ENCODE measurements around the gene SFT2D1.

SFT2D1 gene

DNA sequence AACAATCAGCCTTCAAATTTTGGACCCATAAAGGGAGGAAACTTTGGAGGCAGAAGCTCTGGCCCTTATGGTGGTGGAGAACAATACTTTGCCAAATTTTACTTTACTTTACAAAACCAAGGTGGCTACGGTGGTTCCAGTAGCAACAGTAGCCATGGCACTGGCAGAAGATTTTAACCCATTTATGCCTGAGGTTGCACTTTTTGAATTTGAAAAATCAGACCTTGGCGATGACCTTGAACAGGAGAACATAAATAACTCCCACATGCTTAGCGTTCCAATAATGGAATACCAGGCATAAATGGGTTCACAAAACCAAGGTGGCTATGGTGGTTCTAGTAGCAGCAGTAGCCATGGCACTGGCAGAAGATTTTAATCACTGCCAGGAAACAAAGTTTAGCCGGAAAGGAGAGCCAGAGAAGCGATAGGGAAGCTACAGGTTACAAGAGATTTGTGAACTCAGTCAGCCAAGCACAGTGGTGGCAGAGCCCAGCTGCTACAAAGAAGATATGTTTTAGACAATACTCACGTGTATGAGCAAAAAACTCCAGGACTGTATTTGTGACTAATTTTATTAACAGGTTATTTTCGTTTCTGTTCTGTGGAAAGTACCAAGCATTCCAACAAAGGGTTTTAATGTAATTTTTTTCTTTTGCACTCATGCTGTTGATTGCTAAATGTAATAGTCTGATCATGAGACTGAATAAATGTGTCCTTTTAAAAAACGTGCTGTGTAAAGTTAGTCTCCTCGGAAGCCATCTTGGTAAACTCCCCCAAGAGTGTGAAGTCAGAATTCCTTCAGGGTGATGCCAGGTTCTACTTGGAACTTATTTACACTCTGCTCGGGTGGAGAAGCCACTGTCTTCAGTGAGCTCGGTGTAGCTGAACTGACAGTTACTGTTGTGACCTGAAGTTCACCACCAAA lies 6.7 kb downstream of the SFT2D1 start:
- DNase-seq: no peak
- Mint-ChIP-seq H3K9me3 (peaks cover 6% of the 10 kb centered on the region in 2 donors), H3K4me1 (peaks cover 46 to 54% of the 10 kb centered on the region in 2 donors), H3K4me3 (no peak overlapping the region), H3K36me3 (peaks cover 38 to 48% of the 10 kb centered on the region in 2 donors), H3K27ac (peak overlapping the region; percentile 82), H3K27me3 (no peaks in the 10 kb centered on the region)
- peak; percentile 77 to 79 for ATAC-seq (replicated peaks)

DNA sequence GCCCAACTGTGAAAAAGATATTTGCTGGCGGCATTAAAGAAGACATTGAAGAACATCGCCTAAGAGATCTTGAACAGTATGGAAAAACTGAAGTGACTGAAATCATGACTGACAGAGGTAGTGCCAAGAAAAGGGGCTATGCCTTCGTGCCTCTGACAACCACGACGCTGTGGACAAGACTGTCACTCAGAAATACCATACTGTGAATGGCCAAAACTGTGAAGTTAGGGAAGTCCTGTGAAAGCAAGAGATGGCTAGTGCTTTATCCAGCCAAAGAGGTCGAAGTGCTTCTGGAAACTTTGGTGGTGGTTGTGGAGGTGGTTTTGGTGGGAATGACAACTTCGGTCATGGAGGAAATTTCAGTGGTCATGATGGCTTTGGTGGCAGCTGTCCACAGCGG lies 7.5 kb downstream of the SFT2D1 start:
- H3K27me3 Mint-ChIP-seq: no peaks in the 10 kb centered on the region
- peak overlapping the region; percentile 82 for H3K27ac Mint-ChIP-seq

DNA sequence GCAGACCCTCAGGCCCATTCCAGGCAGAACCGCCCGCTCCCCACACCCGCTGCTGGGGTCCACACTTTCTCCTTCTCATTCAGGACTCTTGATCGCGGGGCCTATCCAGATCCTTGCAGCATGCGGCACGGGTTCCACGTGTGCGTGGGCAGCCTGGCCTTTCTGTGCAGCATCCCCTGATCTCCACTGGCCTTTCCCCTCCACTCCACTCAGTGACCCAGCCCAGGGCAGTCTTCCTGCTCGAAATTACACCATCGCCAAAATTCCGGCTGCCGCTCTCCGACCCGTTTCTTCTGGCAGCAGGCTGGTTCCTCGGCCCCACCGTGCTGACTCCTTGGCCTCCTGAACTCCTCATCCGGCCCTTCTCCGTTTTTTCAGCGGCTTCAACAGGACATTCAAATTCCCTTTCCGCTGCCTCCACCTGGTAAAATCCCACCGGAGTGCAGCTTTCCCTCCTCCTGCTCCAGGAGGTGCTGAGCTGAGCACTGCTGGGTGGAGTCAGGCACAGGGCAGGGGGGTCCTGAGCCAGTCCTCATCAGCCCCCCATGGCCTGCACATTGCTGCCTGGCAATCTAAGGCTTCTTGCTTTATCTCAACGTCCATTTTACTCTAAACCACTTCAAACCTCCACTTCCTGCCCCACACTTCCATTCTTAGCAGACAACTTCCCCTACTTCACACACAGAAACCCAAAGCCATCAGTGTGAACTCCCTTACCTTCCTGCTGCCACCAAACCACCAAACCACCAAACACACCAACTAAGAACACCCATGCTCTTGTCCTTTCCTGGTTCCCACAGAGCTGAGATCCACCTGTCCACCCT lies 9.0 kb downstream of the SFT2D1 start:
- H3K4me3 Mint-ChIP-seq: peak overlapping the region; percentile 62 to 75
- H3K36me3 Mint-ChIP-seq: peaks cover 42 to 56% of the 10 kb centered on the region in 2 donors
- H3K4me1 Mint-ChIP-seq: peaks cover 47 to 61% of the 10 kb centered on the region in 2 donors
- DNase-seq (no peak), ATAC-seq (replicated peaks) (peak; percentile 83 to 85)
- H3K27ac Mint-ChIP-seq: peak overlapping the region; percentile 82
- no peaks in the 10 kb centered on the region for H3K27me3 Mint-ChIP-seq
- peaks cover 6% of the 10 kb centered on the region in 2 donors for H3K9me3 Mint-ChIP-seq

More for the DNA sequence above, 7.5 kb downstream of the SFT2D1 start:
- Mint-ChIP-seq H3K36me3 (peaks cover 38 to 48% of the 10 kb centered on the region in 2 donors), H3K9me3 (peaks cover 6% of the 10 kb centered on the region in 2 donors), H3K4me1 (peaks cover 48 to 55% of the 10 kb centered on the region in 2 donors), H3K4me3 (peak overlapping the region in 1 of 2 donors; percentile 55)
- DNase-seq (no peak), ATAC-seq (replicated peaks) (no peak)

- no peaks in the 10 kb centered on the region for H3K27me3 Mint-ChIP-seq
- ATAC-seq (replicated peaks) (no peak), DNase-seq (no peak)
- no peak overlapping the region for H3K27ac Mint-ChIP-seq
- H3K4me1 Mint-ChIP-seq: peaks cover 38 to 51% of the 10 kb centered on the region in 2 donors
- peak overlapping the region in 1 of 2 donors; percentile 10 for H3K4me3 Mint-ChIP-seq
- H3K36me3 Mint-ChIP-seq: peaks cover 35 to 51% of the 10 kb centered on the region in 2 donors
- peaks cover 6% of the 10 kb centered on the region in 2 donors for H3K9me3 Mint-ChIP-seq
Observed at GRCh38 chr6:166331503-166332415, 10.6 kb downstream of the SFT2D1 start.

DNA sequence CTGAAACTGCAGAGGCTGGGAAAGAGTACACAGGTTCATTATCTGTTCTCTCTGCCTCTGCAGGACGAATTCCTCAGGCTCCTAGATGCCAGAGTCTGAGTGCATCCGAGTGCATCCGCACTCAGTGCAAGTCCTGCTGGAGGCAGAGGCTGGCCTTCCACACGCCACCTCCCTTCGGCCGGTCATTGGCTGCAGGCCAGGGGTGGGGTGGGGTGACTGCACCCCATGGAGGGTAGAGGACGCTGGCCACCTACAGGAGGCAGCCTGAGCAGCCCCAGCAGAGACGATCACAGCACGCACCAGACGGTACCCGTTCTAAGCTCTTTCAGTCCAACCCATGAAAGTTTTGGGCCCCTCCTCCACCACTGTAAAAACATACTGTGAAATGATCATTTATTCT lies 11.7 kb downstream of the SFT2D1 start:
- peaks cover 6% of the 10 kb centered on the region in 2 donors for H3K9me3 Mint-ChIP-seq
- DNase-seq (no peak), ATAC-seq (replicated peaks) (no peak)
- no peak overlapping the region for H3K4me3 Mint-ChIP-seq
- peaks cover 37 to 50% of the 10 kb centered on the region in 2 donors for H3K36me3 Mint-ChIP-seq
- H3K27me3 Mint-ChIP-seq: no peaks in the 10 kb centered on the region
- peaks cover 39 to 51% of the 10 kb centered on the region in 2 donors for H3K4me1 Mint-ChIP-seq
- H3K27ac Mint-ChIP-seq: no peak overlapping the region

GRCh38 chr6:166325383-166326042 lies 16.8 kb downstream of the SFT2D1 start:
- Mint-ChIP-seq H3K4me3 (peak overlapping the region in 1 of 2 donors; percentile 47), H3K36me3 (peaks cover 30 to 42% of the 10 kb centered on the region in 2 donors), H3K27me3 (no peaks in the 10 kb centered on the region), H3K27ac (peak overlapping the region; percentile 43), H3K9me3 (no peaks in the 10 kb centered on the region), H3K4me1 (peaks cover 13 to 17% of the 10 kb centered on the region in 2 donors)
- DNase-seq (no peak), ATAC-seq (replicated peaks) (peak; percentile 89 to 99)

GRCh38 chr6:166323395-166323794 lies 18.9 kb downstream of the SFT2D1 start:
- Mint-ChIP-seq H3K27me3 (no peaks in the 10 kb centered on the region), H3K9me3 (no peaks in the 10 kb centered on the region), H3K4me1 (peaks cover 11 to 16% of the 10 kb centered on the region in 2 donors), H3K36me3 (peaks cover 33 to 45% of the 10 kb centered on the region in 2 donors), H3K4me3 (no peak overlapping the region), H3K27ac (no peak overlapping the region)
- DNase-seq (no peak), ATAC-seq (replicated peaks) (no peak)

- peak overlapping the region; percentile 51 for H3K27ac Mint-ChIP-seq
- DNase-seq (no peak), ATAC-seq (replicated peaks) (no peak)
- no peaks in the 10 kb centered on the region for H3K9me3 Mint-ChIP-seq
- peaks cover 0 to 4% of the 10 kb centered on the region in 2 donors for H3K4me1 Mint-ChIP-seq
- no peak overlapping the region for H3K4me3 Mint-ChIP-seq
- H3K27me3 Mint-ChIP-seq: no peaks in the 10 kb centered on the region
- peaks cover 18 to 37% of the 10 kb centered on the region in 2 donors for H3K36me3 Mint-ChIP-seq
Observed at GRCh38 chr6:166318649-166319600, 23.4 kb downstream of the SFT2D1 start.

DNA sequence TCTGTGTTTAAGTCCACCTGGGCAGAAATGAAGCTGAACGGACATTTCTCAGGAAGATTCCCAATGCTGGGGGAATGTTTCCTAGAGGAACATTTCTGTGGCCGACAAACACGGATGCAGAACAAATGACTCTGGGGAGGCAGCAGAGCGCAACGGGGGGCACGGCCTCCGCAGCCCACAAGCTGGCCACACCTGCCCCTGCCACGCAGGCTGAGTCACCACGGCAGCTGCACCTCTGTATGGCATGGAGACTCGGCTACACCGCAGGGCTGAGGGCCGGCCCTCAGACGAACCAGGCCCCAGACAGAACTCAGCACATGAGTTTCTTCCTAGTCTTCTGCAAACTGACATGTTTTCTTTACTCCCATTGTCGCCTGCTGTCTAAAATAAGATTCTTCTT lies 24.1 kb downstream of the SFT2D1 start:
- peaks cover 14 to 31% of the 10 kb centered on the region in 2 donors for H3K36me3 Mint-ChIP-seq
- peaks cover 0 to 4% of the 10 kb centered on the region in 2 donors for H3K4me1 Mint-ChIP-seq
- no peak for DNase-seq
- no peaks in the 10 kb centered on the region for H3K27me3 Mint-ChIP-seq
- no peak overlapping the region for H3K27ac Mint-ChIP-seq
- H3K9me3 Mint-ChIP-seq: no peaks in the 10 kb centered on the region
- peak in 1 of 2 donors; percentile 41 for ATAC-seq (replicated peaks)
- no peak overlapping the region for H3K4me3 Mint-ChIP-seq

- Mint-ChIP-seq H3K36me3 (peaks cover 11 to 28% of the 10 kb centered on the region in 2 donors), H3K9me3 (no peaks in the 10 kb centered on the region), H3K27me3 (no peaks in the 10 kb centered on the region), H3K4me3 (no peak overlapping the region), H3K27ac (peak overlapping the region; percentile 6), H3K4me1 (peaks cover 0 to 4% of the 10 kb centered on the region in 2 donors)
- ATAC-seq (replicated peaks) (no peak), DNase-seq (no peak)
Observed at GRCh38 chr6:166317261-166318212, 24.8 kb downstream of the SFT2D1 start.

- Mint-ChIP-seq H3K27ac (no peak overlapping the region), H3K27me3 (peaks cover 0 to under 1% of the 10 kb centered on the region in 2 donors), H3K4me3 (no peak overlapping the region), H3K36me3 (peaks cover 7 to 20% of the 10 kb centered on the region in 2 donors), H3K9me3 (no peaks in the 10 kb centered on the region), H3K4me1 (peaks cover 0 to 4% of the 10 kb centered on the region in 2 donors)
- DNase-seq: no peak
- no peak for ATAC-seq (replicated peaks)
Observed at GRCh38 chr6:166315436-166315835, 26.9 kb downstream of the SFT2D1 start.

Data from stimulated activated naive B cell treated with anti-CD40 and anti-IgM and Interleukin-4, amounts not matched to agents 10 μg/mL and 1 μg/mL and 100 μg/mL, for 72 hours (primary cell).